DOHH2 (cell line): ENCODE data around the gene RPS8.

Experiments
- CTCF ChIP-seq: fragments of 200-600 bp; sonication (generic); IDR thresholded peaks from one replicate; pipeline ENCODE4 v1.5.1; 2014; ENCODE audit warnings: antibody characterized with exemption, mild to moderate bottlenecking, low read depth, low read length; ENCODE audit not compliant: poor library complexity, severe bottlenecking
- EZH2phosphoT487 ChIP-seq: fragments of 200-600 bp; sonication (generic); IDR thresholded peaks from 2 replicates; pipeline ENCODE4 v1.6.1; 2017; ENCODE audit warnings: borderline replicate concordance, mild to moderate bottlenecking, antibody characterized with exemption, low read length, moderate library complexity, mixed read lengths

DNA sequence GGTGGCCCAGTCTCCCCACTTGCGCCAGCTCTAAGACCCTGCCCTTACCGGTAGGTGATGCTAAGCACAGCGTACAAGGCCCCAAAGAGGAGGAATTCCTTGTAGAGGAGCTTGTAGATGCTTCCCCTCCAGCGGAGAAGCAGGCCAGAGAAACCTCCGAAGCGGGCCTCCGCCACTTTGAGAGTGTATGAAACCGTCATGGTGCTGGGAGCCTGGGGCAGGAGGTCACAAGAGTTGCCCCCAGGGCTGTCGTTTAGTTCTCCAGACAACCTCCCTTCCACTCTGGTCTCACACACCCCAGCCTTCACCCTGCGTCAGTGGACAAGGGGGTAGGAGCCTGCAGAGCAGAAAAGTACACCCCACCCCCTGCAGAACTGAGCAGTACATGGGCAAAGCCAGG is 12.2 kb downstream of the RPS8 start:
- TF ChIP-seq CTCF (no peak), EZH2phosphoT487 (no peak)
